WI38 (cell line): ENCODE data around the gene MIPOL1.
"Not testable (repeated sequence)": the region's sequence is repeated elsewhere in the genome, so short reads cannot be mapped to it uniquely, and the experiment has no call there.

Experiments
- H3K4me3 ChIP-seq: 2 replicates; pipeline ENCODE4 v1.5.1; 2011; ENCODE audit warnings: low read depth, mild to moderate bottlenecking, control low read depth, low read length
- TF ChIP-seq, protein P1 (sequence below): IDR thresholded peaks from 2 replicates; pipeline ENCODE4 v1.5.1; 2012; ENCODE audit warnings: low read depth, mild to moderate bottlenecking, control low read depth, low read length

The MIPOL1 gene

DNA sequence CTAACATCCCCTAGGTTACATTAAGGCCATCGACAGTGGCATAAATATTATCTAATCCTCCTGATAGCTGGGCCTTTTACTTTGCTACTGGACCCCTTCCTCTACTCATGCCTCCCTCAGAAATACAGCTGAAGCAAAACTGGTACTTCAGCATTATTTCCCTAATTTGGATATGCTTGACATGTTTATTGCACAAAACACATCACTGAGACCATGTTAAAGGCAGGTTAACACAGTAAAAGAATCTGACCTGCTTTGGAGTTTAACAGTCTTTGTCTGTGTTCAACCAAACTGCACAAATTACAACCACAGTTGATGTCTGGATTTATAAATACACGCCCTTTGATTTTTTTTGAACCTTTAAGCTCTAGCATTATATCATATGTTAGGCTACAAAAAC is 240.7 kb downstream of the MIPOL1 start:
- no peak overlapping the region for H3K4me3 ChIP-seq
- TF ChIP-seq, protein P1, sequence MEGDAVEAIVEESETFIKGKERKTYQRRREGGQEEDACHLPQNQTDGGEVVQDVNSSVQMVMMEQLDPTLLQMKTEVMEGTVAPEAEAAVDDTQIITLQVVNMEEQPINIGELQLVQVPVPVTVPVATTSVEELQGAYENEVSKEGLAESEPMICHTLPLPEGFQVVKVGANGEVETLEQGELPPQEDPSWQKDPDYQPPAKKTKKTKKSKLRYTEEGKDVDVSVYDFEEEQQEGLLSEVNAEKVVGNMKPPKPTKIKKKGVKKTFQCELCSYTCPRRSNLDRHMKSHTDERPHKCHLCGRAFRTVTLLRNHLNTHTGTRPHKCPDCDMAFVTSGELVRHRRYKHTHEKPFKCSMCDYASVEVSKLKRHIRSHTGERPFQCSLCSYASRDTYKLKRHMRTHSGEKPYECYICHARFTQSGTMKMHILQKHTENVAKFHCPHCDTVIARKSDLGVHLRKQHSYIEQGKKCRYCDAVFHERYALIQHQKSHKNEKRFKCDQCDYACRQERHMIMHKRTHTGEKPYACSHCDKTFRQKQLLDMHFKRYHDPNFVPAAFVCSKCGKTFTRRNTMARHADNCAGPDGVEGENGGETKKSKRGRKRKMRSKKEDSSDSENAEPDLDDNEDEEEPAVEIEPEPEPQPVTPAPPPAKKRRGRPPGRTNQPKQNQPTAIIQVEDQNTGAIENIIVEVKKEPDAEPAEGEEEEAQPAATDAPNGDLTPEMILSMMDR: no peak

DNA sequence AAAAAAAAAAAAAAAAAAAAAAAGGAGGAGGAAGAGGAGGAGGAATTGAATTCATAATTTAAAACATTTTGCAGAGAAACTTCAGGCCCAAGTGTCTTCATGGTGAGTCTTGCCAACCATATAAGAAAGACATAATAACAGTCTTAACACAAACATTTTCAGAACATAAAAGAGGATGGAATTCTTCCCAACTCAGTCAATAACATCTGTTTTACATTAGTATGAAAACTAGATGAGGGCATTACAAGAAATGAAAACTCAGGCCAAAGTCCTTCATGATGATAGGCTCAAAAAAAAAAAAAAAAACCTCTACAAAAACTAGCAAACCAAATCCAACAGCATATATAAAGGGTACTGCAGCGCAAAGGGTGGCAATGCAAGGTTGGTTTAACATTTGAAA is 245.7 kb downstream of the MIPOL1 start:
- no peak overlapping the region for H3K4me3 ChIP-seq
- TF ChIP-seq, protein P1: no peak

DNA sequence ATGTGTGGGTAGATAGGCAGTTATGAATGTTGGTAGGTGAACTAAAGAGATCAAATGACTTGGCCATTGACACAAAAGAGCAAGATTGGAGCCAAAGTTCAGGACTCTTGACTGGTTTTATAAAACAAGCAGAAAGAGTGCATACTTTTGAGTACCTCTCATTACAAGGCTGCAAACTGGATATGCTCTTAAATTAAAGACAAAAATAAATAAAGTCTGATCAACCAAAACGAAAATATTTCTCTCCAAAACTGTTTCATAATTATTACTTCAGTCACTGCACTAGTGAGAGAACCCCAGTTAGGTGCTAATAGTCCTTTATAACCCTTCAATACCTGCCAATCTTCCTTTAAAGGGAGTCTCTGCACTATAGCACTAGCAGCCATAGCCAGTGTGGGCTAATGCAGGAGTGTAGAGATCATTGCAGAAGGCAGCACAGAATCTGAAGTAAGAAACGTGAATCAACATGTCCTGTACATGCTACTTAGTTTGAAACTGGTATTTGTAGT is 250.2 kb downstream of the MIPOL1 start:
- TF ChIP-seq, protein P1: no peak

DNA sequence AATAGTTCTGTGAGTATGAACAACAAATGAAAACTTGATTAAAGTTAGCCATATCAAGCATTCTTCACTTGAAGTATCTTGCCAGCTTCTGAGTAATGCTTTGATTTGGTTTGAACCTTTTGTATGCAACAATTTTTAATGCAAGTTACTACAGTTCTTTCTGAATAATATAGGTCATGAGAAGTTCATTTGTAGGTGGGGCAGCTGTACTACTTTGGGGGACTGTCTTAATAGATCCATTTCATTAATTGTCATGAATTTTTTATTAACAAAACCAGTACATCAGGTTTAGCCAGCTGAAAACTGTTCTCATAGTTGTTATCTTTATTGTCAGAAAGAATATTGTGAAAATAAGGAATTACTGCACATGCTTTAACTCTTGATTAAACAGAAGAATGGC is 254.6 kb downstream of the MIPOL1 start:
- TF ChIP-seq, protein P1: no peak
- no peak overlapping the region for H3K4me3 ChIP-seq

More for the DNA sequence above, 250.2 kb downstream of the MIPOL1 start:
- H3K4me3 ChIP-seq: no peak overlapping the region

DNA sequence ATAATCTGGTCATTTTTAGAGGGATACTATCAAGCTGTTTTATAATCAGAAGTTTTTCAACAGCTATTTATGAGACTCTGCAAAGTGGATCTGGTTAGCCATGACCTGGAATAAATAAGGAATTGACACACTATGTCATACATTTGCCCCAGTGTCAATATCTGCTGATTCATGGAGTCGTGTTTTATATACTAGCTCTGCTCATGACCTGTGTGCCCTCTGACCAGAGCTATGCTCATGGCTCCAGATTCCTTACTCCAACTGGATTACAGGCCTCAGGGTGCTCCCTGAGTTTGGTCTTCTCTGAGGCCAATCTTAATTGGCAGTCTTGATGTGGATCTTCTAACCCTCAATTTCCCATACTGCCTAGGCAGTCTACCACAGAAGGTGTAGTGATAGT is 256.2 kb downstream of the MIPOL1 start:
- TF ChIP-seq, protein P1: no peak
- no peak overlapping the region for H3K4me3 ChIP-seq

DNA sequence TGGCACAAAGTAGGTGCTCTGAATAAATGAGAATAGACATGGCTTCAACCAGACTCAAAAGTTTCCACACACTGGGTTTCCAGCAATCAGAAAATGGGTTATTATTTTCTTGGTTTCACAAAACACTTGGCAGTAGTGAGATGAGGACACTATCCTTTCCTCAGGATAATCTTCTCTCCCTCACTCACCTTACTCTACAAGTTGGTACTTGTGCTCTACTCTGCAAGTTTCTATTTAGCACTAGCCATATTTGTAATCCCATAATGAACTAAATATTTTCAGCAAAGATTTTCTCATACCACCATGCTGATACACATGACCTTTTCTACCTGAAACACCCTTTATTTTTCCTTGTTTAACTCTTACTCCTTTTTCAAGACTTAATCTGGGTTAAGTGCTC is 259.6 kb downstream of the MIPOL1 start:
- no peak overlapping the region for H3K4me3 ChIP-seq
- TF ChIP-seq, protein P1: no peak

DNA sequence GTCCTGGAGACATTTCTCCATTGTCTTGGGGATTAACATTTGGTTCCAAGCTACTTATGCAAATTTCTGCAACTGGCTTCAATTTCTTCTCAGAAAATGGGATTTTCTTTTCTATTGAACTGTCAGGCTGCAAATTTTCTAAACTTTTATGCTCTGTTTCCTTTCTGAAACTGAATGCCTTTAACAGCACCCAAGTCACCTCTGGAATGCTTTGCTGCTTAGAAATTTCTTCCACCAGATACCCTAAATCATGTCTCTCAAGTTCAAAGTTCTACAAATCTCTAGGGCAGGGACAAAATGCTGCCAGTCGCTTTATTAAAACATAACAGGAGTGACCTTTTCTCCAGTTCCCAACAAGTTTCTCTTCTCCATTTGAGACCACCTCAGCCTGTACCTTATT is 264.7 kb downstream of the MIPOL1 start:
- not testable (repeated sequence) for H3K4me3 ChIP-seq

DNA sequence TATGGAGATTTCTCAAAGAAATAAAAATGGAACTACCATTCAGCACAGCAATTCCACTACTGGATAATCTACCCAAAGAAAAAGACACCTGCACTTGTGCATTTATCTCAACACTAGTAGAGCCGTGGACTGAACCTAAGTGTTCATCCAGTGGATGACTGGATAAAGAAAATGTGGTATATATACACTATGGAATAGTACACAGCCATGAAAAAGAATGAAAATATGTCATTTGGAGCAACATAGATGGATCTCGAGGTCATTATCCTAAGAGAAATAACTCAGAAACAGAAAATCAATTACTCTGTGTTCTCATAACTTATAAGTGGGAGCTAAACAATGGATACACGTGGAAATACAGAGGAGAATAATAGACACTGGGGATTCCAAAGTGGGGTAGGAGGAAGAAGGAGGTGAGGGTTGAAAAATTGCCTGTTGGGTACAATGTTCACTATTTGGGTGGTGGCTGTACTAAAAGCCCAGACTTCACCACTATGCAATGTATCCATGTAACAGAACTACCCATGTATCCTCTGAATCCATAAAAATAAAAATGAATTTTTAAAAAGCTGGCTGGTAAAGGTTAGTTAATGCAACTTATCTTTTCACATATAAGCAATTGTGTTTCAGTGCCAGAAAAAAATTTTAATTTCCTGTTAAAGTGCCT is 266.6 kb downstream of the MIPOL1 start:
- TF ChIP-seq, protein P1: no peak
- no peak overlapping the region for H3K4me3 ChIP-seq
